H9 (cell line): ENCODE measurements around the gene COPE. TPM values are rescaled to one million over a fixed set of nuclear protein-coding genes. Genes with fewer than 3 reads are reported as not detected.

ENCODE experiments used
- DNase-seq: peaks from one replicate; pipeline ENCODE4 v3.0.0-alpha.2; 2017
- H2AFZ ChIP-seq: one replicate; pipeline ENCODE4 v1.6.1; 2013; ENCODE audit warnings: mild to moderate bottlenecking, low read length, control low read depth, moderate library complexity
- H2AK5ac ChIP-seq: 2 replicates; pipeline ENCODE4 v1.6.1; 2013; ENCODE audit warnings: low read length, control low read depth, mixed read lengths; ENCODE audit not compliant: insufficient read length
- H2BK120ac ChIP-seq: one replicate; pipeline ENCODE4 v1.6.1; 2013; ENCODE audit warnings: low read depth, mild to moderate bottlenecking, low read length, control low read depth, inconsistent platforms; ENCODE audit not compliant: poor library complexity, severe bottlenecking
- H2BK12ac ChIP-seq: 2 replicates; pipeline ENCODE4 v1.6.1; 2013; ENCODE audit warnings: low read length, control low read depth, mixed read lengths, low read depth; ENCODE audit not compliant: insufficient read length
- H2BK15ac ChIP-seq: 2 replicates; pipeline ENCODE4 v1.6.1; 2013; ENCODE audit warnings: low read depth, low read length, control low read depth
- H2BK20ac ChIP-seq: one replicate; pipeline ENCODE4 v1.6.1; 2013; ENCODE audit warnings: low read depth, mild to moderate bottlenecking, low read length, control low read depth, inconsistent platforms; ENCODE audit not compliant: poor library complexity, severe bottlenecking
- H2BK5ac ChIP-seq: 2 replicates; pipeline ENCODE4 v1.6.1; 2013; ENCODE audit warnings: low read length, control low read depth, mixed read lengths; ENCODE audit not compliant: insufficient read length
- H3K14ac ChIP-seq: 2 replicates; pipeline ENCODE4 v1.6.1; 2013; ENCODE audit warnings: low read length, control low read depth; ENCODE audit not compliant: insufficient read depth
- H3K18ac ChIP-seq: 2 replicates; pipeline ENCODE4 v1.6.1; 2013; ENCODE audit warnings: low read depth, mild to moderate bottlenecking, mixed read lengths, low read length, control low read depth; ENCODE audit not compliant: insufficient read length
- H3K23ac ChIP-seq: 2 replicates; pipeline ENCODE4 v1.6.1; 2013; ENCODE audit warnings: low read length, control low read depth, mixed read lengths, low read depth; ENCODE audit not compliant: insufficient read length
- H3K23me2 ChIP-seq: 2 replicates; pipeline ENCODE4 v1.6.1; 2013; ENCODE audit warnings: low read depth, mild to moderate bottlenecking, mixed read lengths, low read length, control low read depth; ENCODE audit not compliant: insufficient read length, poor library complexity, severe bottlenecking
- H3K27ac ChIP-seq: 2 replicates; pipeline ENCODE4 v1.5.1; 2013; ENCODE audit warnings: low read length, control low read depth, mixed read lengths, low read depth; ENCODE audit not compliant: insufficient read length
- H3K27me3 ChIP-seq: 2 replicates; pipeline ENCODE4 v1.6.1; 2013; ENCODE audit warnings: low read length, control low read depth, inconsistent platforms; ENCODE audit not compliant: insufficient read depth
- H3K4ac ChIP-seq: 2 replicates; pipeline ENCODE4 v1.6.1; 2013; ENCODE audit warnings: low read depth, mild to moderate bottlenecking, control low read depth, inconsistent platforms, low read length, moderate library complexity
- H3K4me1 ChIP-seq: 2 replicates; pipeline ENCODE4 v1.6.1; 2013; ENCODE audit warnings: low read length, control low read depth, inconsistent platforms; ENCODE audit not compliant: insufficient read depth
- H3K4me2 ChIP-seq: 2 replicates; pipeline ENCODE4 v1.6.1; 2013; ENCODE audit warnings: low read length, control low read depth, mixed read lengths; ENCODE audit not compliant: insufficient read length, insufficient read depth
- H3K56ac ChIP-seq: 2 replicates; pipeline ENCODE4 v1.6.1; 2013; ENCODE audit warnings: low read depth, mild to moderate bottlenecking, mixed read lengths, low read length, control low read depth; ENCODE audit not compliant: insufficient read length
- H3K79me1 ChIP-seq: 2 replicates; pipeline ENCODE4 v1.6.1; 2013; ENCODE audit warnings: low read depth, mild to moderate bottlenecking, moderate library complexity, low read length, control low read depth, inconsistent platforms; ENCODE audit not compliant: insufficient read depth, poor library complexity, severe bottlenecking
- H3K79me2 ChIP-seq: 2 replicates; pipeline ENCODE4 v1.6.1; 2013; ENCODE audit warnings: low read length, control low read depth, inconsistent platforms; ENCODE audit not compliant: insufficient read depth
- H3K9ac ChIP-seq: 2 replicates; pipeline ENCODE4 v1.6.1; 2013; ENCODE audit warnings: low read length, control low read depth, mixed read lengths; ENCODE audit not compliant: insufficient read length; ENCODE audit errors: extremely low read depth
- H3K9me3 ChIP-seq: one replicate; pipeline ENCODE4 v1.6.1; 2013; ENCODE audit warnings: low read depth, low read length, inconsistent platforms; ENCODE audit not compliant: control insufficient read depth
- H3T11ph ChIP-seq: one replicate; pipeline ENCODE4 v1.6.1; 2013; ENCODE audit warnings: mild to moderate bottlenecking, low read length, control low read depth, inconsistent platforms
- H4K20me1 ChIP-seq: one replicate; pipeline ENCODE4 v1.6.1; 2013; ENCODE audit not compliant: control insufficient read depth, insufficient read length, insufficient read depth
- H4K5ac ChIP-seq: 2 replicates; pipeline ENCODE4 v1.6.1; 2013; ENCODE audit warnings: low read depth, mild to moderate bottlenecking, mixed read lengths, low read length, control low read depth; ENCODE audit not compliant: insufficient read length
- H4K8ac ChIP-seq: replicated peaks from 2 replicates; pipeline ENCODE4 v1.6.1; 2013; ENCODE audit warnings: low read length, control low read depth, mixed read lengths, low read depth; ENCODE audit not compliant: insufficient read length
- H4K91ac ChIP-seq: 2 replicates; pipeline ENCODE4 v1.6.1; 2013; ENCODE audit warnings: low read depth, mild to moderate bottlenecking, moderate library complexity, mixed read lengths, low read length, control low read depth; ENCODE audit not compliant: insufficient read length
- H3K27ac Mint-ChIP-seq, 3 experiments: 2 replicates in 2 of 3; 3 replicates in 1 of 3; pipeline ENCODE4 v1.8.0; 2020 to 2021; ENCODE audit warnings: mixed read lengths in 3 of 3, mild to moderate bottlenecking in 1 of 3, moderate library complexity in 1 of 3
- H3K27me3 Mint-ChIP-seq: 2 replicates; pipeline ENCODE4 v1.8.0; 2021; ENCODE audit warnings: low read depth, mild to moderate bottlenecking, moderate library complexity, mixed read lengths
- H3K36me3 Mint-ChIP-seq, 3 experiments: 2 replicates in 2 of 3; 3 replicates in 1 of 3; pipeline ENCODE4 v1.8.0; 2020 to 2021; ENCODE audit warnings: low read depth in 3 of 3, mixed read lengths in 3 of 3; ENCODE audit not compliant: insufficient read depth in 1 of 3
- H3K4me1 Mint-ChIP-seq, 2 experiments: 2 replicates each; pipeline ENCODE4 v1.8.0; 2020; ENCODE audit warnings: mixed read lengths in 2 of 2
- H3K4me3 Mint-ChIP-seq, 2 experiments: 2 replicates in 1 of 2; 3 replicates in 1 of 2; pipeline ENCODE4 v1.8.0; 2020 to 2021; ENCODE audit warnings: mild to moderate bottlenecking in 2 of 2, mixed read lengths in 2 of 2, moderate library complexity in 1 of 2
- H3K9me3 Mint-ChIP-seq, 2 experiments: 2 replicates in 1 of 2; 3 replicates in 1 of 2; pipeline ENCODE4 v1.8.0; 2020; ENCODE audit warnings: mild to moderate bottlenecking in 2 of 2, mixed read lengths in 2 of 2, moderate library complexity in 1 of 2
- WGBS: extraction: QIAGEN DNeasy Blood & Tissue Kit; methylation state at CpG from one replicate; pipeline ENCODE4 v1.1.7; 2013; ENCODE audit warnings: missing lambda C conversion rate, low lambda C conversion rate, mixed read lengths; ENCODE audit not compliant: insufficient read length; ENCODE audit errors: extremely low coverage; 5-methylcytosine and 5-hydroxymethylcytosine counted together
- total RNA-seq: library from RNA; stranded (reverse); gene quantifications from 2 replicates; pipeline ENCODE4 v1.2.1, GENCODE V29; 2021
- TF ChIP-seq, protein P1 (sequence below): fragments of 200-600 bp; sonication (generic); conservative IDR thresholded peaks from 3 replicates; pipeline ENCODE4 v1.8.0; 2021; ENCODE audit warnings: antibody characterized with exemption, mild to moderate bottlenecking

Gene COPE
- total RNA-seq, 1 experiment from 2014 or later: 198 TPM

DNA sequence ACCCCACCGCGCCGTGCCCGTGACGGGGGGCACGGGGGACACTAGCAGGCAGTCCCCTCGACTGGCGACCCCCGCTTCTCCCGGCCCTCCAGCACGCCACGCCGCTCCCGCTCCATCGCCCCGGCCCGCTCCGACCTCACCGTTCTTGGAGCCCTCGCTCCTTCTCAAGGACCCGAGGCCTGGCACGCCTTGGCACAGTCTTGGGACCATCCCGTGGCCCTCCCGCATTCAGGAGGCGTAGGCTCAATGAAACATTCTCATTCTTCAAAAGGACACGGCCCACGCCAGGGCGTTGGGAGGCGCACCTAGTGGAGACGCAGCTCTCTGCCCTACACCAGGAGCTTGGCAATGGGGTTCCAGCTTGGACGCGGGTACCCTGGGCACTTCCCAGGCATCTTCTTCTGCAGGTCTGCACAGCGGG is 22.8 kb downstream of the COPE start:
- H2AFZ ChIP-seq: no peak overlapping the region

More for the DNA sequence above, 22.8 kb downstream of the COPE start:
- Histone ChIP-seq H3K4me2 (peak overlapping the region; percentile 10), H3K79me2 (no peaks in the 10 kb centered on the region), H3T11ph (no peak overlapping the region), H4K5ac (no peak overlapping the region), H2BK5ac (no peak overlapping the region), H3K14ac (no peak overlapping the region), H2BK120ac (no peak overlapping the region), H2BK15ac (no peak overlapping the region), H3K4ac (no peak overlapping the region), H3K27me3 (no peaks in the 10 kb centered on the region; the same call in 1 of the 2 replicates), H4K91ac (no peak overlapping the region), H3K27ac (no peak overlapping the region), H3K9ac (no peak overlapping the region), H2BK12ac (no peak overlapping the region), H4K20me1 (no peaks in the 10 kb centered on the region), H3K18ac (no peak overlapping the region), H3K79me1 (no peaks in the 10 kb centered on the region), H4K8ac (no peak overlapping the region), H3K9me3 (no peaks in the 10 kb centered on the region), H3K4me1 (no peaks in the 10 kb centered on the region), H2BK20ac (no peak overlapping the region), H3K56ac (no peak overlapping the region), H2AK5ac (no peak overlapping the region), H3K23ac (no peak overlapping the region), H3K23me2 (peaks cover 7% of the 10 kb centered on the region)
- H3K36me3 Mint-ChIP-seq: peaks cover 0 to 7% (median 2%) of the 10 kb centered on the region in 3 experiments; a peak in 5 of 7 replicates
- peaks cover 0 to 10% of the 10 kb centered on the region in 2 experiments; a peak in 1 of 4 replicates for H3K4me1 Mint-ChIP-seq
- TF ChIP-seq, protein P1, sequence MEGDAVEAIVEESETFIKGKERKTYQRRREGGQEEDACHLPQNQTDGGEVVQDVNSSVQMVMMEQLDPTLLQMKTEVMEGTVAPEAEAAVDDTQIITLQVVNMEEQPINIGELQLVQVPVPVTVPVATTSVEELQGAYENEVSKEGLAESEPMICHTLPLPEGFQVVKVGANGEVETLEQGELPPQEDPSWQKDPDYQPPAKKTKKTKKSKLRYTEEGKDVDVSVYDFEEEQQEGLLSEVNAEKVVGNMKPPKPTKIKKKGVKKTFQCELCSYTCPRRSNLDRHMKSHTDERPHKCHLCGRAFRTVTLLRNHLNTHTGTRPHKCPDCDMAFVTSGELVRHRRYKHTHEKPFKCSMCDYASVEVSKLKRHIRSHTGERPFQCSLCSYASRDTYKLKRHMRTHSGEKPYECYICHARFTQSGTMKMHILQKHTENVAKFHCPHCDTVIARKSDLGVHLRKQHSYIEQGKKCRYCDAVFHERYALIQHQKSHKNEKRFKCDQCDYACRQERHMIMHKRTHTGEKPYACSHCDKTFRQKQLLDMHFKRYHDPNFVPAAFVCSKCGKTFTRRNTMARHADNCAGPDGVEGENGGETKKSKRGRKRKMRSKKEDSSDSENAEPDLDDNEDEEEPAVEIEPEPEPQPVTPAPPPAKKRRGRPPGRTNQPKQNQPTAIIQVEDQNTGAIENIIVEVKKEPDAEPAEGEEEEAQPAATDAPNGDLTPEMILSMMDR: no peak
- DNase-seq: no peak
- no peaks in the 10 kb centered on the region for H3K9me3 Mint-ChIP-seq
- peaks cover 17% of the 10 kb centered on the region for H3K27me3 Mint-ChIP-seq
- H3K4me3 Mint-ChIP-seq: peak overlapping the region; percentile 72 to 87
- no peak overlapping the region for H3K27ac Mint-ChIP-seq
- WGBS: no CpG with 5 or more reads among the region's 33 CpGs
